K562 (cell line): ENCODE results near the gene COL4A4. TPM values are rescaled to one million over a fixed set of nuclear protein-coding genes. Genes with fewer than 3 reads are reported as not detected.

Experiments
- CBFB ChIP-seq: sonication (generic); formaldehyde crosslinking; IDR thresholded peaks from 2 replicates; pipeline ENCODE4 v1.4.0; 2020; ENCODE audit warnings: mild to moderate bottlenecking, missing genetic modification reagents
- MIER1 ChIP-seq: fragments of 450-650 bp; IDR thresholded peaks from 2 replicates; pipeline ENCODE4 v1.6.1; 2016; ENCODE audit warnings: antibody characterized with exemption, mild to moderate bottlenecking, low read depth
- PHB2 ChIP-seq: fragments of 450-650 bp; IDR thresholded peaks from 2 replicates; pipeline ENCODE4 v1.6.1; 2017; ENCODE audit warnings: low read depth
- RBM39 ChIP-seq: fragments of 200-400 bp; formaldehyde crosslinking; optimal IDR thresholded peaks from 2 replicates; pipeline ENCODE3; 2018; ENCODE audit warnings: low read depth, low read length
- TCF3 ChIP-seq: sonication (generic); formaldehyde crosslinking; IDR thresholded peaks from 2 replicates; pipeline ENCODE4 v1.4.0; 2020; ENCODE audit warnings: mild to moderate bottlenecking, missing genetic modification reagents
- ZNF3 ChIP-seq: fragments of 250-450 bp; sonication (Bioruptor Pico); IDR thresholded peaks from 2 replicates; pipeline ENCODE4 v1.5.0; 2021; ENCODE audit warnings: mild to moderate bottlenecking, moderate library complexity
- ZNF318 ChIP-seq, 2 experiments: fragments of 450-650 bp; IDR thresholded peaks; 2 replicates each; pipeline ENCODE4 v1.6.1; 2016; ENCODE audit warnings: mild to moderate bottlenecking in 2 of 2, borderline replicate concordance in 1 of 2, low read depth in 1 of 2, moderate library complexity in 1 of 2
- polyA plus RNA-seq, 8 experiments: library from polyadenylated mRNA; depleted of rRNA in 4 of 8; stranded (reverse) in 5 of 8; unstranded in 3 of 8; fragments of >200 nt; fragmentation: Nextera tagmentation in 2 of 8; fragmentation: Illumina TruSeq in 1 of 8; extraction: Ambion mirVana in 2 of 8; extraction: Trizol in 1 of 8; gene quantifications; 2 replicates each; pipeline versions ENCODE4 v1.2.1 to v1.2.3, GENCODE V29; 2011 to 2014; ENCODE audit warnings: inconsistent platforms in 1 of 8, missing spikeins in 1 of 8
- total RNA-seq, 7 experiments: library from RNA; depleted of rRNA in 6 of 7; stranded (reverse); fragments of >200 nt in 6 of 7; fragmentation: Illumina TruSeq in 2 of 7; extraction: Trizol in 2 of 7; gene quantifications; 2 replicates each; pipeline versions ENCODE4 v1.2.1 to v1.2.3, GENCODE V29; 2011 to 2021; ENCODE audit warnings: low replicate concordance in 1 of 7
- TF ChIP-seq, protein P1 (sequence below): fragments of 450-650 bp; IDR thresholded peaks from 2 replicates; pipeline ENCODE4 v1.6.1; 2016; ENCODE audit warnings: missing biosample characterization, missing genetic modification characterization

The COL4A4 gene
- total and polyA plus RNA-seq, 9 of the 15 experiments (the other 6 are each of a cell fraction or from before 2014, with no cell fraction given), result under 0.01 to 0.01 TPM; not detected in 7

- TF ChIP-seq ZNF318 (IDR thresholded peaks at IDR 0.05; ENCODE audit: borderline replicate concordance in 1 of 2, low read depth in 1 of 2) (no peak), ZNF3 (CRISPR knock-in tag) (no peak), CBFB (CRISPR knock-in tag) (no peak), RBM39 (no peak), PHB2 (no peak), TCF3 (no peak), MIER1 (no peak)
- TF ChIP-seq, protein P1, sequence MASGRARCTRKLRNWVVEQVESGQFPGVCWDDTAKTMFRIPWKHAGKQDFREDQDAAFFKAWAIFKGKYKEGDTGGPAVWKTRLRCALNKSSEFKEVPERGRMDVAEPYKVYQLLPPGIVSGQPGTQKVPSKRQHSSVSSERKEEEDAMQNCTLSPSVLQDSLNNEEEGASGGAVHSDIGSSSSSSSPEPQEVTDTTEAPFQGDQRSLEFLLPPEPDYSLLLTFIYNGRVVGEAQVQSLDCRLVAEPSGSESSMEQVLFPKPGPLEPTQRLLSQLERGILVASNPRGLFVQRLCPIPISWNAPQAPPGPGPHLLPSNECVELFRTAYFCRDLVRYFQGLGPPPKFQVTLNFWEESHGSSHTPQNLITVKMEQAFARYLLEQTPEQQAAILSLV (tag), result no peak
Measured at GRCh38 chr2:227182765-227183164, 18.8 kb upstream of the COL4A4 start (continued).
